ENCODE measurements around the gene FAAP20. TPM values are rescaled to one million over a fixed set of nuclear protein-coding genes. Genes with fewer than 3 reads are reported as not detected.
"Not testable (repeated sequence)": the region's sequence is repeated elsewhere in the genome, so short reads cannot be mapped to it uniquely, and the experiment has no call there.

FAAP20 gene
- polyA plus RNA-seq, 3 donors, result 28.2 to 54.2 (median 53.8) TPM

DNA sequence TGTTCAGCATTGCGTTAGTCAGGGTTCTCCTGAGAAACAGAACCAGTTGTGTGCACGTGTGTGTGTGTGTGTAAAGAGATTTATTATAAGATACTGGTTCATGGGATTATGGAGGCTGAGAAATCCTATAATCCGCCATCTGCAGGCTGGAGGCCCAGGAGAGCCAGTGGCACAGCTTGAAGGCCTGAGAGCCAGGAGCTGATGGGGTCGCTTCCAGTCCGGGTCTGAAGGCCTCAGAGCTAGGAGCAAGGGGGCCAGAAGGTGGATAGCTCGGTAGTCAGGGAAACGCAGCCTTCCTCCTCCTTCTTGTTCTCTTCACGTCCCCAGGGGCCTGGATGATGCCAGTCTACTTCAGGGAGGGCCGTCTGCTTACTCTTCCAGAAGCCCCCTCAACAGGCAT, 37.7 kb downstream of the FAAP20 start:
- no peak for DNase-seq (ENCODE audit: extremely low read depth in 1 of 11, low read depth in 9 of 11, low spot score in 4 of 11)

GRCh38 chr1:2155788-2156187, 38.8 kb downstream of the FAAP20 start:
- no peak for DNase-seq (ENCODE audit: extremely low read depth in 1 of 11, low read depth in 9 of 11, low spot score in 4 of 11)

- no peak for DNase-seq (ENCODE audit: extremely low read depth in 1 of 11, low read depth in 9 of 11, low spot score in 4 of 11)
Observed at GRCh38 chr1:2155147-2155598, 39.4 kb downstream of the FAAP20 start.

- no peak for DNase-seq (ENCODE audit: extremely low read depth in 1 of 11, low read depth in 9 of 11, low spot score in 4 of 11)
Observed at GRCh38 chr1:2154022-2154421, 40.5 kb downstream of the FAAP20 start.

DNA sequence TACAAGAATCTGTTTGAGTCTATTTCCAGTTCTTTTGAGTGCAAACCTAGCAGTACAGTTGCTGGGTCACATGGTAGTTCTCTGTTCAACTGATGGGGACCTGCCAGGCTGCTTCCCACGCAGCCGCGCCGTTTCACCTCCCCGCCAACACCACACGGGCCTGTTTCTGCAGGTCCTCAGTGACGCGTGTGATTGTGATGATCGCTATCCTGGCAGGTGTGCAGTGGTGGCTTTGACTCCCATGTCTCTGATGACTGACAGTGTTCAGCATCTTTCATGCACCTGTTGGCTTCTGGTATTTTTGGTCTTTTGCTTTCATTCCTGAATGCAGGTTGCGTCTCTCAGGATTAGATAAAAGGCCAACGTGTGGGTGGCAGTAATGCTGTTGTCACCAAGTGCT, 41.6 kb downstream of the FAAP20 start:
- DNase-seq (ENCODE audit: extremely low read depth in 1 of 11, low read depth in 9 of 11, low spot score in 4 of 11), result no peak

GRCh38 chr1:2151911-2152310, 42.7 kb downstream of the FAAP20 start:
- DNase-seq (ENCODE audit: extremely low read depth in 1 of 11, low read depth in 9 of 11, low spot score in 4 of 11), result no peak

DNA sequence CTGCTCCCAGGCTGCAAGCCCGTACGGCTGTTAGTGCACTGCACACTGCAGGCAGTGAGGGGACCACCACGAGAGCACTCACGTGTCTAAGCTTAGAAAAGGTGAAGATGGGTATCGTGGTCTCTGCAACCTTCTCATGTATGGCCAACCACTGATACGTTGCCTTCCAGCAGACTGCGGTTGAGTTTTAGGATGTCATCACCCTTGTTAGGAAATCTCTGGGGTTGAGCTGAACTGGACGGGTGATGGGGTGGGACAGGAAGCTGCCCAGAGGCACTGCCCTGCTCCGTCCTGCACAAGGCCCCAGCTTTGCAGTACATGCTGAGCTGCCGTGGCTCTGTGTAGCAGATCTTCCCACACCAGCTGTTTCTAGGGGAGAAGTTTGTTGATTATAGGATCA, 43.3 kb downstream of the FAAP20 start:
- DNase-seq (ENCODE audit: extremely low read depth in 1 of 11, low read depth in 9 of 11, low spot score in 4 of 11), result no peak

DNA sequence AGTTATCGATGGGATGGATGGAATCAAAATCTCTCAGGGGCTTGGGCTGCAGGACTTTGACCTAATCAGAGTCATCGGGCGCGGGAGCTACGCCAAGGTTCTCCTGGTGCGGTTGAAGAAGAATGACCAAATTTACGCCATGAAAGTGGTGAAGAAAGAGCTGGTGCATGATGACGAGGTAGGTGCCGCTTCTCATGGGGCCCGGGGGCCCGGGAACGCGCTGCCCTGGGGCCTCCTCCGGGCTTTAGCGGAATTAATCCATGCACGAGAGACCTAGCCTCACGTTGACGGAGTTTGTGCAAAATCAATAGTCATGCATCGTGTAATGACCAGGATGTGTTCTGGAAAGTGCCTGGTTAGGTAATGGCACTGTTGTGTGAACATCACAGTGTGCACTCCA, 43.8 kb downstream of the FAAP20 start:
- DNase-seq (ENCODE audit: extremely low read depth in 1 of 11, low read depth in 9 of 11, low spot score in 4 of 11), result no peak

- no peak for DNase-seq (ENCODE audit: extremely low read depth in 1 of 11, low read depth in 9 of 11, low spot score in 4 of 11)
Observed at GRCh38 chr1:2148691-2149090, 45.9 kb downstream of the FAAP20 start.

GRCh38 chr1:2147869-2148268, 46.7 kb downstream of the FAAP20 start:
- not testable (repeated sequence) for DNase-seq (ENCODE audit: extremely low read depth in 1 of 11, low read depth in 9 of 11, low spot score in 4 of 11)

DNA sequence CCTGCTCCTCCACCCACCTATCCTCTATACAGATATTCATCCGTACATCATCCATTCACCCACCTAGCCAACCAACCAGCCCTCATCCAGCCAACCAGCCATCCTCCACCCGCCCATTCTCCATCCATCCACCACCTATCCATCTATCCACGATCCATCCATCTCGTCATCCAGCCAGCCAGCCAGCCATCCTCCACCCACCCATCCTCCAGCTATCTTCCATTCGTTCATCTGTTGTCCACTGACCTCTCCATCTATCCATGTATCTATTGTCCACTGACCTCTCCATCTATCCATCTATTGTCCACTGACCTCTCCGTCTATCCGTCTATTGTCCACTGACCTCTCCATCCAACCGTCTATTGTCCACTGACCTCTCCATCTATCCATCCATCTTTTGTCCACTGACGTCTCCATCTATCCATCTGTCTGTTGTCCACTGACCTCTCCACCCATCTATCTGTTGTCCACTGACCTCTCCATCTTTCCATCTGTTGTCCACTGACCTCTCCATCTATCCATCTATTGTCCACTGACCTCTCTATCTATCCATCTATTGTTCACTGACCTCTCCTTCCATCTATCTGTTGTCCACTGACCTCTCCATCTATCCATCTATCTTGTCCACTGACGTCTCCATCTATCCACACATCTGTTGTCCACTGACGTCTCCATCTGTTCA, 47.6 kb downstream of the FAAP20 start:
- no peak for DNase-seq (ENCODE audit: extremely low read depth in 1 of 11, low read depth in 9 of 11, low spot score in 4 of 11)

DNA sequence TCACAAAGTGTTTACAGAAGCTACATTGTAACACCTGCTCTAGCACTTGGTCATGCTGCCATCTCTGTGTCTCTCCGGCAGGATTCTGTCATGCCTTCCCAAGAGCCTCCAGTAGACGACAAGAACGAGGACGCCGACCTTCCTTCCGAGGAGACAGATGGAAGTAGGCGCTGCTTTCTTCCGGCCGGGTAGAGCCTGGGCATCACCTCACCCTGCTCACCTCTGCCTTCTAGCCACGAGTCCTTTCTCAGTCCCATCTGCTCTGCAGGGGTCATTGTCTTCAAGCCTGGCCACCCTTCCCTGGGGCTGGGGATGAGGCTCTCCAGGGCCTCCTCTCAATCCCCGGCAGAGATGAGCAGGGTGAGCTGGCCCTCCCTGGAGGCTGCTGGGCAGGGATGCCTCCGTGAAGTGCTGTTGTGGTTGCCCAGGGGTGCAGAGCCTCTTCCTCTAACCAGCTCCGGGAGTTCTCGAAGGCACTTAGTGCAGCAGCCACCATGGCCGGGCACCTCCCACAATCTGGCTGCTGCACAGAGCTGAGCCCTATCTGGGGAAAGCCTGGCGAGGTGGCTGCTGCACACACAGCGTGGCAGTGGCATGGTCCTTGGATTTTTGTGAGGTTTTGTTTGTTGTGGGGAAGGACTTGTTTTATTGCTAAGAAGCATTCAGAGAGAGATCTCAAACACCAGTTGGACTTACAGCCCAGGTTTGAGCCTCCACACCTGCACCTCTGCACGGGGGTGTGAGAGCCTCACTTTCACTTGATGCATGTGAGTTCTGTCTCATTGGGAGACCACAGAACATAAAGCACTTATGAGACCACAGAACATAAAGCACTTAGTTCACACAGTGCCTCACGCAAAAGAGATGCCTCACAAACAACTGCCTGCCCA, 48.4 kb downstream of the FAAP20 start:
- DNase-seq (ENCODE audit: extremely low read depth in 1 of 11, low read depth in 9 of 11, low spot score in 4 of 11), result no peak

- no peak for DNase-seq (ENCODE audit: extremely low read depth in 1 of 11, low read depth in 9 of 11, low spot score in 4 of 11)
Observed at GRCh38 chr1:2144501-2145090, 50.0 kb downstream of the FAAP20 start.

DNA sequence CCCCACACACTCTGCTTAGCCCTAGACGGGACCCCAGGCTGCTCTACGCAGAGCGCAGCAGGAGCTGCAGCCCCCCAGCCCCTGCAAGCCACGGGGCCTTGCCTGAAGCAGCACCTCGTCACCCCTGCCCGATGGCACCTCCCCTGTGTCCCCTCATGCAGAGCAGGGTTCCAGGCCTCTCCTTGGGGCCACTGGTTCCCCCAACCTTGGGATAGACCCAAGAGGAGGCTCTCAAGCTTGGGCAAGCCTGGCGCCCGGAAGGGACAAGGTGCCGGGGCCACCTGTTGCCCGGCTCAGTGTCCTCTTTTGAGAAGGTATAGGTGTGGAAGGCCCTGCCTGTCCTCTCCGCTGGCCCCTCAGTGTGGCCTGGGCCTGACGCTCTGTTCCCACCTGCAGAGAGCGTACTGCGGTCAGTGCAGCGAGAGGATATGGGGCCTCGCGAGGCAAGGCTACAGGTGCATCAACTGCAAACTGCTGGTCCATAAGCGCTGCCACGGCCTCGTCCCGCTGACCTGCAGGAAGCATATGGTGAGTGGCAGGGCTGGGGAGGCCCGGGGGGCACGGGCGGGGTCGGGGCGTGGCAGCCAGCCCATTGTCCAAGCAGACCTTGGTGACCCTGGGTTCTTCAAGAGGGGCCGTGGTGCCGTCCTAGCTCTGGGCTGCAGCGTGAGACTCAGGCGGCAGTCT, 50.6 kb downstream of the FAAP20 start:
- no peak for DNase-seq (ENCODE audit: extremely low read depth in 1 of 11, low read depth in 9 of 11, low spot score in 4 of 11)

GRCh38 chr1:2141025-2141424, 53.5 kb downstream of the FAAP20 start:
- DNase-seq (ENCODE audit: extremely low read depth in 1 of 11, low read depth in 9 of 11, low spot score in 4 of 11), result no peak

Other genes starting within 250 kb of the FAAP20 start
- 1 to 10 TPM in 1 of 3 donors, under 1 TPM in 2; 0.52 to 1.2 (median 0.96) TPM for gene CFAP74, start 191.0 kb downstream of the FAAP20 start, polyA plus RNA-seq (ENCODE audit: insufficient read length in 3 of 3)
- gene GABRD, start 175.4 kb downstream of the FAAP20 start, polyA plus RNA-seq (ENCODE audit: insufficient read length in 3 of 3), result 1 to 10 TPM in 2 of 3 donors, under 1 TPM in 1; 0.64 to 1.7 (median 1.4) TPM
- 10 to 100 TPM; 29.5 to 36.9 (median 34.5) TPM for gene PRKCZ, start 144.4 kb downstream of the FAAP20 start, polyA plus RNA-seq (ENCODE audit: insufficient read length in 3 of 3)
- gene SKI, start 33.5 kb upstream of the FAAP20 start, polyA plus RNA-seq (ENCODE audit: insufficient read length in 3 of 3), result 10 to 100 TPM; 48.7 to 63.3 (median 56.2) TPM
- 10 to 100 TPM; 11.8 to 19.5 (median 15.5) TPM for gene MORN1, start 196.8 kb upstream of the FAAP20 start, polyA plus RNA-seq (ENCODE audit: insufficient read length in 3 of 3)
- gene RER1, start 197.1 kb upstream of the FAAP20 start, polyA plus RNA-seq (ENCODE audit: insufficient read length in 3 of 3), result 100 to 1,000 TPM; 116 to 126 (median 119) TPM
- gene PEX10, start 217.8 kb upstream of the FAAP20 start, polyA plus RNA-seq (ENCODE audit: insufficient read length in 3 of 3), result 10 to 100 TPM; 21.4 to 26.8 (median 26.6) TPM